DMS53 treated with DMSO at 0.1 percent for 48 hours (cell line): ENCODE results near the gene PECR.
A peak's percentile ranks its signal among the peaks of the same experiment; 100 is the strongest.
"Not testable (repeated sequence)": the region's sequence is repeated elsewhere in the genome, so short reads cannot be mapped to it uniquely, and the experiment has no call there.

Experiments used
- DNase-seq: peaks from one replicate; lab custom pipeline; 2025; ENCODE audit not compliant: unreplicated experiment; lab: John Stamatoyannopoulos, UW

PECR gene

DNA sequence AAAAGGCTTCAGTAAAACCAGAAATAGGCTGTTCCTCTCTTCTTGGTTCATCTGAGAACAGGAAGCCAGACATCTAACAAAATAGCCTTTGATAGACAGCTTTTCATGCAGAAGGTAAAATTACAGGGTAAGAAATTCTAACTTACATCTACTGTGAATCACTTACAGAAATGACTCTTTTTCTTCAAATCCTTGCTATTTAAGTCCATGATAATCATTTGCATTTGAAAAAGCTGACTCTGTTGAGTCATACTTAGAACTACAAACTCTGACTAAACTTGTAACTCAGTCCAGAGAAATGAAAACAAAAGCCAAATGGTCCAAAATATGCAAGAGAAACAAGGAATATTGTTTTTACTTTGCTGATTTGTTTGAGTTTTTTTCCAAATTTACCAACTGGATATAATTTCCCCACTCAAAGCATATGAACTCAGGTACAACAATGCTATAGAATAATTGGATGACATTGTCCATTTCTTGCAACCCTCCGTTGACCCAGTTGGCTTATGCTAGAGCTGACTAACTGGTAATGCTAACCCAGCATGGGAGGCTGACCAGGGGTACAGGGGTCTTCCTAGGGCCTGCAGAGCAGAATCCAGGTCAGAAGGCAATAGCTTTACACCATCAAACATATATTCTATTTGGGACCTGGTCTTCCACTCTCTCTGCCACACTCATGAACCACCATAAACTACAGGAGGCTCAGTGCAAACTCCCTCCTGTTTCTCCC is 49.5 kb downstream of the PECR start:
- DNase-seq = no peak

DNA sequence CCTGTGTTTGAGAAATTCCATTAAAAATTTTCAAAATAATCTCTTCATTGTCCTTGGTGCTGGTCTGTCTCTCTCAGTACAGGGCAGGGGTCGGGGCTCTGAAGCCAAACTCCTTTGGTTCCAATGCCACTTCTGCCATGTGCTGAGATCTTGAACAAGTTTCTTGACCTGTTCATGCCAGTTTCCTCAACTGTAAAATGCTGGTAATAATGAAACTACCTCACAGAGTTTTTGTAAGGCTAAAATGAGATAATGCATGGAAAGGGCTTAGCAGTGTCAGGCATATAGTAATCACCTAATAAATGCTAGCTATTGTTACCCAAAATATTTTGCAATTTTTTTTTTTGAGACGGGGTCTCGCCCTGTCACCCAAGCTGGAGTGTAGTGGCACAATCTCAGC is 51.4 kb downstream of the PECR start:
- no peak for DNase-seq

DNA sequence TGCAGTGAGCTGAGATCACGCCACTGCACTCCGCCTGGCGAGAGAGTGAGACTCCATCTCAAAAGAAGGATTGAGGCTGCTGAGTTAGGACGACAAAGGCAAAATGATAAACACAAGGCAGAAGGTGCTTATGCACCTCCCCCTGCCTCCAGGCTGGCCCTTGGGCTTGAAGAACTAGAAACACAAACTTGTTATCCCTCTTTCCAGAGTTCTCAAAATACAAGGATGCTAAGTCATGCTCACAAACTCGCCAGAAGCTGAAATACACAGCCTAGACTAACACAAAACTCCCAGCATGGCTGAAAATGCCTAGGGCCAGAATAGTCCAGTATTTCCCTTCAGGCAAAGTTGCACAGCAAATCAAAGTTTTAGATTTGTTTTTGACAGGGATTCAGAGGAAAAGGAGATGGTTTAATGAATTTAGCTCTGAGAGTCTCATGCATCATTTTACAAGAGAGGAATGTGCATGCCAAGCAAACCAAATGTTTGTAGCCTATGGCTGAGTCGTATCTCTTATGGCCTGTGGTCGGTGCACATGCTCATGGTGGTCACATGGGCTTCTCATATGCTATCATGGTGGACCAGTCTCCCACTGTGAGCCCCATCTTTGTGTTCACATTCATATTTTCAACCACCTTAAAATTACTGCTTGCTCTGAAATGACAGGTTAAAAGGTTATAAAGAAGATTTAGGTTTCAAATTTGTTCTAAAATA is 52.0 kb downstream of the PECR start:
- DNase-seq = no peak

DNA sequence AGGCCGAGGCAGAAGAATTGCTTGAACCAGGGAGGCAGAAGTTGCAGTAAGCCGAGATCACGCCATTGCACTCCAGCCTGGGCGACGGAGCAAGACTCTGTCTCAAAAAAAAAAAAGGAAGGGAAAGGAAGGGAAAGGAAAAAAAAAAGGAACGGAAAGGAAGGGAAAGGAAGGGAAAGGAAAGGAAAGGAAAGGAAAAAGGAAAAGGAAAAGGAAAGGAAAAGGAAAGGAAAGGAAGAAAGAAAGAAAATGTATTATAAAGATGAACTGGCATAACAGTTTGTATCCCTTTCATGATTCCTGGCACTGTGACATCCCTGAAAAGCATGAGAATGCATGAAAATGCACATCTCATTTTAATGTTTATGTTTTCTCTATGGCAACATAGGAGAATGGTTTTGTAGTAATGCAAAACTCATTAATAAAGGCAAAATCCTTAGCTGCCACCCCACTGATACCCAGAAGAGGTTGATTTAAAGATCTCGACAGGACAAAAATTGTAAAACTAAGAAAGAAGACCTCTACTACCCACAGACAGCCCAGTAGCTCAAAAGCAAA is 56.8 kb downstream of the PECR start:
- DNase-seq = no peak

DNA sequence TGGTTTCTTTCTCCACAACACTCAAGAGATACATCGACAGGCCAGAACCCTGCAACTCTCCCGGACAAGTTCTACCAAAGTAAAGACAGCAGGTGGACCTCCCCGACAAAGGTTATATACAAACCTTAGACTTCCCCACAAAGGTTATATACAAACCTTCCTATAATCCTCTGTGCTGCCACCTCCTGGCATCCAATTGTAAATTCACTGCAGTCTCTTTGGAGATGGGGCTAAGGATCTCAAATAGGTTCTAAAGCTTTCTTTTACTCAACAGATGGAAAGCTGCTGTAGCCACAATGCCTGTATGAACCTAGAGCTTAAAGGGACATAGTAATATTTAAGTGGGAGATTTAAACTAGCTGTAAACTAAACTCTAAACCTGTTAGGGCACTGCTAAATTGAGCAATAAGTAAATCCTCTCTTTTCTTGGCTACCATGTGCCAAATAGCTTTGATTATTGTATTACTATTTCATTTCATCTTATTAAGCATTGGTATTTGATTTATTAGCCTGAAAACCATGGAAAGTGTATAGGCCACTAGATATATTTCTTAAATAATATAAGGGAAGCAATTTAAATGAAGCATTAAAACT is 58.5 kb downstream of the PECR start:
- peak; percentile 72 for DNase-seq

DNA sequence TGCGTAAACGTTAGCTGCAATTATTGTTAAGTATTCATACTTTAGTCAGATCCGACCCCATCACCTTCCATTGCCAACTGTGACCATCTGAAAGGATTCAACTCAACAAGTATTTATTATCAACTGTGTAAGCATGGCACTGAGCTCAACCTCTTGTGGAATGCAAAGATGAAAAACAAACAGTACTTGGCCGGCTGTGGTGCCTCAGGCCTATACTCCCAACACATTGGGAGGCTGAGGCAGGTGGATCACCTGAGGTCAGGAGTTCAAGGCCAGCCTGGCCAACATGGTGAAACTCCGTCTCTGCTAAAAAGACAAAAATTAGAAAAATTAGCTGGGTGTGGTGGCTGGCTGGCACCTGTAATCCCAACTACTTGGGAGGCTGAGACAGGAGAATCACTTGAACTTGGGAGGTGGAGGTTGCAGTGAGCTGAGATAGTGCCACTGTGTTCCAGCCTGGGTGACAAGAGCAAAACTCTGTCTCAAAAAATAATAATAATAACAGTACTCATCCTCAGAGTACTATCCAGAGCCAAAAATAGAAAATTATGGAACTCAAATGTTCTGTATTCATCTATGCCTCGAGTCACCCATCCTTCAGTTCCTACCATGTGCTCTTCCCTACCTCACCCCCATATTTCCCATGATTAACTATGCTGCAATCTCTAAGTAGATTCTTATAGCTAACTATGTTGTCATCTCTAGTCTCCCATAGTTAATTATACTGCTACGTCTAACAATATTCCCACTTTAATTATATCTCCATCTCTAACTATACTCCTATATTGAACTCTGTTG is 59.6 kb downstream of the PECR start:
- DNase-seq = no peak

DNA sequence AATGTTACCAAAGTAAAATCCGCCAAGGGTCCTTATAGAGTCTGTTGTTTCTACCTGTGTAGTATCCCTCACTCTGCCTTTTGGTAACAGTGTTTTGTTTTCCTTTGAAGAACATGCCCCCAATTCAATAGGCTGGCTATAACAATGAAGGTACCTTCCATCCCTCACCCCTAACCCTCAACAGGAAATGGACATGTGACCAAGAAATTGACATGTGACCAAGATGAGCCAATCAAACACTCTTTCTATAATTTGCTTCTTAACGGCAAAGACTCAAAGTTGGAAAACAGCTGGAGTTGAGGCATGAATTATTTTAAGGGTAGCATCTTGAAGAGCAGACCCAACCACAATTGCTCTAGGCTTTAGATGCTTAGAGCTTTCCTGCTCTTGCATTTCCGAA is 62.9 kb downstream of the PECR start:
- no peak for DNase-seq

DNA sequence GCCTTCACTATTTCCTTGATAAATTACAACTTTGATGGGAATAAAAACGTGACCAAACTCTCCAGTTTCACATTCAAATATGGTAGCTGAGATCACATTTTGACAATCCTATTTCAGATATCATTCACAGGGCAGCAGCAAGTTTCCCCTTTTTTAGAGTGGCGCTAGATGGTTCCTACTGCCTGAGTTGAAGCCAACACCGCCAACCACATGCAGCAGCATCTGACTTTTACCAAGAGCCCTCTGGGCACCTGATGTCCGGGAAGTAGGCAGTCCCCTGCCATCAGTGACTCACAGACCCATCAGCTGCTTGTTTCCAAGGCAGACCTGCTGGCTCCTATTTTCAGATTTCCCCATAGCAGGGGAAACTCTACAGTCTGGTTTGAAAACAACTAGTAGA is 64.2 kb downstream of the PECR start:
- DNase-seq = no peak

DNA sequence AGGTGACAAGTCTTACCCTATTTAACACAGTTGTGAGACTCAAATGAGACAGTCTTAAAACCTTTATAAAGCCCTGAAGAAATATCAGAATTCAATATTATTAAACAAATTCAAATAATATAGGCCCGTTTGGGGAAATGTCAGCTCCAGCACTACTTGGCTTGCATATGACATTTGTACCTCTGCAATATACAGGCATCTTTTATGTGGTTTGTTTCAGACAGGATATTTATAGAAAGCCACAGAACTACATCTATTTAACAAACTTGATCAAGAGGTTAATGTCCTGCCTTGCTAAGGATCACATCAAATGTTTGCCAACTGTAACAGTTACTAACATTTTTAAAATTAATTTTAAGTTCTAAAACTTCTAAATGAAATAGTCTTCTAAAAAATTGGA is 65.0 kb downstream of the PECR start:
- DNase-seq = no peak

DNA sequence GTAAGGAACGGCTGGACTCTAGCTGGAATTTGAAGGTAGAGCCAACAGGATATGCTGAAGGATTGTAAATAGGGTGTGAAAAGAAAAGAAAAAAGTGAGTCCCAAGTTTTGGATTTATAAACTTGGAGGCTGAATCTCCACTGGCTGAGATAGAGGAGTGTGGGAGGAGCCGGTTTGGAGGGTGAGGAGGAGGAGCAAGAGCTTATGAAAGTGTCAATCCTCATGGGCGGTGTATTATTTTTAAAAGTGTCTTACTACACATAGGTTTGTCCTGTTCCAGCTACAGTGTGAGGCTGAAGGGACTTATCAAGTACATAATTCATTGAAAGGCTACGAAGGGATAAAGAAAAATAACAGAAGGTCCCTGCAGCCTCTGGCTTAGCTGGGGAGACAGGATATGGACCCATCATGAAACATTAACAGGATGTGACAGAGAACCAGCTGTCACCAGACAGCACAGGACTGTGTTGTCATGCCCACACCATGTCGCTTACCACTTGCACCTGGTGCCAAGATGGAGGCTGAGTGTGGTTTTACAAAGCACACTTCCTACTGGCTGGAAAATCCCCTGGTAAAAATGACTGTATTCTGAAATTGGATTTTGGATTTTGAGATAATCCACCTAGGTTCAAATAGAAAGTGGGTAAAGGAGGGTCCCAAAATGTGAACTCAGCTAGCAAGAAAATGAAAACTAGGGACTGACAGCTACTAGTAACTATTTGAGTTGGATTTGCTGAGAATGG is 65.7 kb downstream of the PECR start:
- peak; percentile 56 for DNase-seq

DNA sequence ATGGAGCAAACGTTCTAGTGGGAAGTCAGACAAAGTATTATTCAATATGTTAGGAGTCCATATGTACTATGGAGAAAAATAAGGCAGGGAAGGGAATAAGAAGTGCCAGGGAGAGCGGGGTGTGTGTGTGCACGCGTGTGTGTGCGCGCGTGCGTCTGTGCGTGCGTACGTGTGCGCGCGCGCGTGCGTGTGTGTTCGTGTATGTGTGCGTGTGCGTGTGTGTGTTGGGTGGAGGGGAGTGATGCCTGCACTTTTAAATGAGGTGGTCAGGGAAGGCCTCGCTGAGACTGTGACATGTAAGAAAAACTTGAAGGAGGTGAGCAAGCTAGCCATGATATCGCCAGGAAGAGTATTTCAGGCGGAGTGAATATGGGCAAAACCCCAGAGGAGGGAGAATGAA is 66.6 kb downstream of the PECR start:
- no peak for DNase-seq

DNA sequence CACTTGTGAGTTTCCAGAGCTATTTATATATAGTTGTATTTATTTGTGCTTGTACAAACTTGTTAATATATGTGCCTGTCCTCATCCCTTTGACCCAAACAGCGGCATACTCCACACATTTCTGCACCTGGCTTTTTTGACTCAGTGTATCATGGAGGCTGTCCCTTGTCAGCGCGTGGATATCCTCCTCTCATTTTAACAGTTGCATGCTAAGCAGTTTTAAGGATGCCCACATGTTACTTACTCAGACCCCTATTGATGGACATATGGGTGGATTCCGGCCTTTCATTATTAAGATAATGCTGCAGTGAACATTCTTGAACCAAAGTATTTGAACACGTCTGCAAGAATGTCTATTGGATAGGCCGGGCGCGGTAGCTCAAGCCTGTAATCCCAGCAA is 67.6 kb downstream of the PECR start:
- no peak for DNase-seq

DNA sequence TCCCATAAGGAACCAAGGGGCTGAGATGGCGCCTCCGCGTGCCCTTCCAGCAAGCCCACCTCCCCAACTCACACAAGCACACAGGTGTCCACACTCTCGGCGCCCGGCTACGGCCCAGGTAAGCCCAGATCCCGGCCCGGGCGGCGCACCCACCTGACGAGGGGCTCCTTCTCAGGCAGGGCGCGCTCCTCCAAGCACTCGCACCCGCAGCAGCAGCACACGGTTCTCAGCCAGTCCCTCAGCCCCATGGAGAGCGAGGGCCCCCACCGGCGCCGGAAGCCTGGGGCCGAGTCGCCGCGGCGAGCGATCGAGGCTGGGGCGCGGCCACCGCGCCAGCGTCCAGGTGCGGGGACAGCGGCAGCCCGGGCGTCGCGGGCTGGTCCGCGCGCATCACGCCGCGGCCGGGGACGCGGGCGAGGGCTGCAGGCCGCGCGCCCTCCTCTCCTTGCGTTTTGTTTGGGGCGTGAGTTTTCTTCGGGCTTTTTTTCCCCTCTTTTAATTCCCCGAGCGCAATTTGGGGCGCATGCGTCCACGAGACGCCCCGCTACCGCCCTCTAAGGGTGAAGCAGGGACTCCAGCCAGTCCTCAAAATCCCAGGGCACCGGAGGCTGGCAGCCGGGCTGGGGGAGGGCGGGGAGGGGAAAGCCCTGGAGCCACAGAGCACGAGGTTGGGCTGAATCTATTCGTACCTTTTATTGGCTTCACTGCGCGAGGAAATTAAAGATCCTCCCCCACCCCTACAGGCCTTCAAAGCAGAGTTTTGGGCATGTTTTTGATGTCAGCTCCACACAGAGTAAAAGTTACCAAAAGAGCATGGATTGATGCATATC is 68.3 kb downstream of the PECR start, which contains the start of gene MREG:
TSS of gene MREG (minus strand) at position 472 of the 830 bp plus-strand sequence. CDS start at position 248, 224 bp downstream.
- peak; percentile 57 for DNase-seq

DNA sequence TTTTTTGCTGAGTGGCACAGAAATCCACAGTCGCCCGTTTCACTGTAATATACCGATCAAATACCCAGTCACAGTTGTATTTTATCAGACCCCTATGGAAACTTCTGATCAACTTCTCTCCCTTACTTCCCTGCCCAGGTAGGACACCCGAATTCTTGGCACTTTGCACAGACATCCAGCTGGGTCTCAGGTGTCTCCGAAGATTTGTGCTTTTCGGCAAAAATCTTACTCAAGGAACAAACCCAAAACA is 68.9 kb downstream of the PECR start:
- DNase-seq = no peak

DNA sequence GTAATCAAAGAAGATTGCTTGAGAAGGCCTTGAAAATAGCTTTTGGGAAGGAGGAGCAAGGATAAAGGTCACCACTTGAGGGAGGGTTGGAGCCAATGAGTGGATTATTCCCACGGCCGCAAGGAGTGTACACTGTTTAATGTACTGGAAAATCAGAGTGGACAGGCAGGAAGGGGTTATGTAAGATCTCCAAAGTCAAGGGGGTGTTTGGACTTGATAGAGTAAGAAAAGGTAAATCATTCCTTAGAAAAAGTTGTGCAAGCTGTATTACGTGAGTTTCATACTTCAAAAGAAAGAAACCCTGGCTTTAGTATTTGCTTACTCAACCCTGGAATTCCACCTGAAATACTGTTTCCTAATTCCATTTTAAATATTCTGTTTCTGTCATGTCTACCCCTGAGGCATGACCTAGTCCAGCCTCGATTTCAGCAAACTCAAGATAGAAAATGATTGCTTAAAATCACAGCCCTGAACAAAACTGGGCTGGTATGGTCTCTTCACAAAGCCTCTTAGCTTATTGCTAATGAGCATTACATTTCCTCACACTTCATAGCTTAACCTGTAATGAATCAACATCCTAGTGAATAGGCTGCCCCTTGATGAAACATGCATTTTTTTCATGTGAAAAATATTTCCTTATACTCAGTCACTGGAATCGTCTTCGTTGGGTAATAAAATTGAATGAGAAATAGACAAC is 69.3 kb downstream of the PECR start:
- DNase-seq = no peak

DNA sequence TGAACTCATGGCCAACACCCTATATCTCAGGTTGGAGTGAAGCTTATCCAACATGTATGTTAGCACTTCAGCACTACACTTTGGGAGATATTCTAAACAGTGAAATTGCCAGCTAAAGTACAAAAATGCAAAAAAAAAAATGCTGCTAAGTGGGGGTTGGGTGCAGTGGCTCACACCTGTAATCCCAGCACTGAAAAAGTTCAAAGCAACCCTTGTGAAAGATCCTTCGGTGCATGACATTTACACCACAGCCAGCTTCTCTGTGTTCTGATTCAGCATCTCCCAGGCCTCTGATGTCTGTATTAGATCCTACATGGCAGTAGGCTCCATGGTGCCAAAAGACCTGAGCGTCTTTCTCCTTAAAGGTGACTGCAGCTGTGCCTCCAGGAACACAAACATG is 72.4 kb downstream of the PECR start:
- not testable (repeated sequence) for DNase-seq

DNA sequence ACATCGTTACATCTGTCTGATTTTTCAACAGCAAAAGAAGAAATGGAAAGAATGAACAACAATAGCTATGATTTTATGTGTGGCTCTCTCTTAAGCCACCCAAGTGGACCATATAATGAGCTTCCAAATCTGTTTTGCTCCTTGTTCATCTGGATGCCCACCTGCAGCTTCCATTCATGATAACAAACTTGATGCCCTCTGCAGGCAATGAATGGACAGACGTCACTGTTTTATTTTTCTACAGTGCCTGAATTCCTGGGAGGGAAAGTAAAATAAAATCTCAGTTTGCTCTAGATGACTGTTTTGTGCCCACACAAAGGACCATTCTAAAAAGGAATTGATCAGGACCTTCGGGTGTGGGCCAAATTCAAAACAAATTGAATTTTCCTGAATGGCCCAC is 73.2 kb downstream of the PECR start:
- no peak for DNase-seq

DNA sequence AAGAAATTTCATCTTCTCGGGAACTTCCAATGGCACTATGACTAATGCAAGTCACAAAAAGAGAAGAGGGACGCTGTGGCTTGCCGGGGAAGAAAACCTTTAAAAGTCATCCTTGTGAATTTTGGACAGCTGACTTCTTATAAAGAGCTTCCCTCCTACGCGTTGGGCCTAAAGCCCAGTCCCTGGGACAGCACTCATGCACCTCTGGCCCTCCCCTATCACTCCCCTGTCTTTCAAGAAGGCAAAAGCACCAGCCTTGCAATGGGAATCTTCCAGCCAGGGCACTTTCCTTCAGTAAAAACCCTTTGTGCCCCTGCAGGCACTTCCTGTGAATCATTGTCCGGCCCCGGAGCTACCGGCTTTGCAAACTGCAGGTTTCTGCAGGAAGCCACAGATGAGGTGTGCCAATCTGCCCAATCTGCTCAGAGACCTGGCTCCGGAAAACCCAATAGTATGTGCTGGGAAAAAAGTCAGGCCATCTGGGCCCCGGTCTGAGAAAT is 75.4 kb downstream of the PECR start:
- DNase-seq = no peak

DNA sequence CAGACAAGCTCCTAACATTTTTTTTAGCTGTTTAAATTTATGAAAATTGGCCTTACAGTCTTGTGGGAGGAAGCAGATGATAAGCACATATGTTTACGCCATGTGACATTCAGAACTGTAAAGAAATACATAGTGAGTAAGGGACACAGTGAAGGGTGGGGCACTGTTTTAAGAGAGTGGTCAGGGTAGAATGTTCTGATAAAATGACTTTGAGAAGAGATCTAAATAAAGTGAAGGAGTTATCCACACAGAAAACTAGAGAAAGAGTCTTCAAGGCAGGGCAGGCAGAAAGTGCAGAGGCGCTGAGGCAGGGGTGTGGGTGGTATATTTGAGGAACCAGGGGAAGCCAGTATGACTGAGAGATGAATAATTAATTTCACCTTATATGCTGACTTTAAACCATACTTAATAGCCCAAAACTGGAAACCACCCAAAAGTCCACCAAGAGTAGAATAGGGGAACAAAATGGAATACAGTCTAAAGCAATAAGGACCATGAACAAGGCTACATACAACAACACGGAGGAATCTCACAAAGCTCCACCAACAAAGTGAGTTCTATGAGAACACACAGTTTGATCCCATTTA is 76.8 kb downstream of the PECR start:
- no peak for DNase-seq
